Kidney capillary endothelial cell (primary cell): Measurements from ENCODE around the gene IGSF1.
"Not testable (repeated sequence)": the region's sequence is repeated elsewhere in the genome, so short reads cannot be mapped to it uniquely, and the experiment has no call there.

ENCODE experiments used
- DNase-seq: peaks from one replicate; pipeline ENCODE4 v3.0.0-alpha.2; 2018; ENCODE audit warnings: low spot score

IGSF1 gene

DNA sequence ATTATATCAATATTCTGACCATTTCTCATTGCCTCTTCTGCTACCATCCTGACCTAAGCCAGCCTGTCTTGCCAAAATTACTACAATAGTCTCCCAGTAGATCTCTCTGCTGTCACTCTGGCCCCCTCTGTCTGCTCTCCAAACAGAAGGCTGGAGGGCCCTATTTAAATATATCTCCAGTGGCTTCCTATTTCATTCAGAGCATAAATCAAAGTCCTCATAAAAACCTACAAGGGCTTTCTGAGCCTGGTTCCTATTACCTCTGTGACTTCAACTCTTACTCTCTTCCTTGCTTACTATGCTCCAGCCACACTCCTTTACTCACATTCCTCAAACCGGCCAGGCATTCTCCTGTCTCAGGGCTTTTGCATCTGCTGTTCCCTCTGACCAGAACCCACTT lies 19.0 kb downstream of the IGSF1 start:
- no peak for DNase-seq

- DNase-seq = no peak
Measured at GRCh38 chrX:131264665-131265064, 24.4 kb downstream of the IGSF1 start.

- no peak for DNase-seq
Measured at GRCh38 chrX:131264053-131264452, 25.1 kb downstream of the IGSF1 start.

DNA sequence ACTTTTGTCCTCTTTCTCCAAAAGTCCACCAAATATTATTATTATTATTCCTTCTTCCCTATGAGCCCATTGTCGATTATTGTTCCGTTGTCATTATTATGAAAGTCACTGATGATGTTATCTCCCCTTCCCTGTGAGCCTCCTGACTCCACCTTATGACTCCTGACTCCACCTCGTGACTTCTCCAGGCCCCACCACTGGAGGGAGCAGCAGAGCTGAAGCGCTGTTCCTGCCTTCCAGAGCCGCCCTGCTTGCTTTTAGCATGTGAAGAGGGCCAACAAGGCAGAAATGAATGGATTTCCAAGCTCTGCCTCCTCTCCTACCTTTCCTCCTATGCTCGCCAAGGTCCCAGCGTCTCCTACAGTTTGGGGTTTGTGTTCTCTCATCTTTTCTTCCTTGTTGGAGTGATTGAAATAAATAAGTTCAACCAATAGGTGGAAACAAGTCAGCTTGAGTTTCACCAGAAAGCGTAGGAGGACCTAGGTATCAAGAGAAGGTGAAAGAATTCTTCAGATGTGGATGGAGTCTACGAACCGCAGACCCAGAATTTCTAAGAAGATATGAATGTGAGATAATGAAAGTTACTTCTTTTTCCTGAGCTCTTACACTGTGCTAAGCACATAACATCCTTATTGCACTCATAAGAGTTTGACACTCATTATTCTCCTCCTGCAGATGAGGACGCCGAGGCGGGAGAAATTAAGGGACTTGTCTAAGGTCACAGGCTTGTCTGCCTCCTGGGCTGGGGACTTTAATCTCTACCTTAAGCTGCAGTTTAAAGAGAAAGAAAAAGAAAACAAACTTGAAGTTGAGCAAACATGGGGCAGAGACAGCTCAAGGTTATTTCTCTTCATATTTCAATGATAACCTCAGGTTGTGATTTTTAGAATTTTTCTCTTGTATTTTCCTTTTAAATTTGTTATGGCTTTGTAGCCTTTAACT lies 26.1 kb downstream of the IGSF1 start:
- no peak for DNase-seq

GRCh38 chrX:131262200-131262599 lies 26.9 kb downstream of the IGSF1 start:
- DNase-seq = no peak

- no peak for DNase-seq
Measured at GRCh38 chrX:131257367-131257766, 31.7 kb downstream of the IGSF1 start.

- not testable (repeated sequence) for DNase-seq
Measured at GRCh38 chrX:131250984-131251738, 37.9 kb downstream of the IGSF1 start.

DNA sequence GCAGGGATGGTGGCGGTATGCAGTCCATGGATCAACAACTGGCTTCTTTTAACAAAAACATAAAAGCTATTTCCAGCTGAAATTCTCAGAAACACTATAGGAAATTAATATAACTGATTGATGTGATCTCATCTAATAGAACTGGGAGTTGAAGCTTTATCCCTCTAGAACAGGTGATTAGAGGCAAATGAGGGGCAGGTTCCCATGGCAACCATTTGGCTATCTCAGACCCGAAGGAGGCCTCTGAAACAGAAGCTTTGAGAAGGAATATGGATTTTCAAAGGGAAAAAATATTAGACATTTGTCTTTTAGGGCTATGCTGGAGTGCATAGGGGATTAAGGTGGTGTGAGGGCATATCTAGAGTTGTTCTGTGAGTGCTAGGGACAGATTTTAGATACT lies 50.0 kb downstream of the IGSF1 start:
- DNase-seq = no peak

GRCh38 chrX:131237363-131237762 lies 51.7 kb downstream of the IGSF1 start:
- DNase-seq = no peak

- no peak for DNase-seq
Measured at GRCh38 chrX:131235768-131236545, 53.1 kb downstream of the IGSF1 start.

GRCh38 chrX:131227608-131228007 lies 61.5 kb downstream of the IGSF1 start:
- DNase-seq = no peak

- DNase-seq = no peak
Measured at GRCh38 chrX:131226591-131226990, 62.5 kb downstream of the IGSF1 start.

GRCh38 chrX:131225078-131225477 lies 64.0 kb downstream of the IGSF1 start:
- DNase-seq = no peak
